Thoracic aorta (tissue), 2 donors: Measurements from ENCODE around the gene BICDL2. TPM values are rescaled to one million over a fixed set of nuclear protein-coding genes. Genes with fewer than 3 reads are reported as not detected.

Source experiments
- ATAC-seq: fragments of 150-250 bp; one replicate; pipeline ENCODE4 v1.8.0; 2017; ENCODE audit warnings: low read depth; ENCODE audit not compliant: insufficient number of reproducible peaks, low FRiP score
- DNase-seq: peaks from one replicate; pipeline ENCODE4 v3.0.0-alpha.2; 2020; ENCODE audit warnings: low spot score
- H3K27ac ChIP-seq, 2 donors: fragments of 200-600 bp; sonication (generic); 1 replicate in 1 of 2; 2 replicates in 1 of 2; pipeline ENCODE4 v1.5.1; 2016; ENCODE audit warnings: mild to moderate bottlenecking in 2 of 2, moderate library complexity in 2 of 2
- H3K27me3 ChIP-seq: fragments of 200-600 bp; sonication (generic); replicated peaks from 2 replicates; pipeline ENCODE4 v1.6.0; 2016; ENCODE audit warnings: mild to moderate bottlenecking; ENCODE audit not compliant: insufficient read depth
- H3K36me3 ChIP-seq: fragments of 200-600 bp; sonication (generic); one replicate; pipeline ENCODE4 v1.5.1; 2016
- H3K4me1 ChIP-seq, 2 donors: fragments of 200-600 bp; sonication (generic); 1 replicate in 1 of 2; 2 replicates in 1 of 2; pipeline versions ENCODE4 v1.5.1 to v1.6.0; 2016; ENCODE audit warnings: low read depth in 2 of 2, mild to moderate bottlenecking in 1 of 2; ENCODE audit not compliant: control insufficient read depth in 1 of 2
- H3K4me3 ChIP-seq: fragments of 200-600 bp; sonication (generic); 2 replicates; pipeline ENCODE4 v1.5.1; 2016; ENCODE audit warnings: mild to moderate bottlenecking
- H3K9me3 ChIP-seq: fragments of 200-600 bp; sonication (generic); 2 replicates; pipeline ENCODE4 v1.5.1; 2016
- total RNA-seq, 2 donors: library from RNA; depleted of rRNA; stranded (reverse); fragments of >200 nt; gene quantifications; one replicate each; pipeline versions ENCODE4 v1.1.0 to v1.2.3, GENCODE V29; 2016
- TF ChIP-seq, protein P1 (sequence below): fragments of 200-600 bp; sonication (generic); IDR thresholded peaks from one replicate; pipeline ENCODE4 v1.5.1; 2019; ENCODE audit warnings: antibody characterized with exemption

BICDL2 gene
- total RNA-seq, 2 donors from 2014 or later: 1.1 TPM; not detected in 1

DNA sequence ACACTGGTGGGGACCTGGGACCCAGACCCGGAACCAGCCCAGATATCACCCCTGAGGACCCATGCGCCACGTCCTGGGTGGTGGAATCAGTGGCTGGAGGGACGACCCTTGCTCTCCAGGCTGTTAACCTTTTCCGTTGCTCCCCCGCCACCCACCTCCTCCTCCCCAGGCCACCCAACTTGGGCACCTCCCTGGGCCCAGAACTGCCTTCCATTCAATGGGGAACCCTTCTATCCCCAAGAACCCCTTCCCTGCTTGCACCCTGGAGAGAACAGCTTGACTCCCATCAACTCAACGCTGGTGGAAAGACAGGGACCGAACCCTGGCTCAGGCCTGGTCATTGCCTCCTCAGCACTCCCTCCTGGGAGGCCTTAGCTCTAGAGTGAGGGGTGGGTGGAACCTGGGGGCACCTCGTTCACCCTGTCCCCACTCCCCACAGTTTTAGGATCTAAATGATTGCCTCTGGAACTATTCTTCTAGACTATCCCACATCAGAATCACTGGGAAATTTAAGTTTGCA lies 23.0 kb upstream of the BICDL2 start:
- H3K9me3 ChIP-seq: no peaks in the 10 kb centered on the region
- TF ChIP-seq, protein P1, sequence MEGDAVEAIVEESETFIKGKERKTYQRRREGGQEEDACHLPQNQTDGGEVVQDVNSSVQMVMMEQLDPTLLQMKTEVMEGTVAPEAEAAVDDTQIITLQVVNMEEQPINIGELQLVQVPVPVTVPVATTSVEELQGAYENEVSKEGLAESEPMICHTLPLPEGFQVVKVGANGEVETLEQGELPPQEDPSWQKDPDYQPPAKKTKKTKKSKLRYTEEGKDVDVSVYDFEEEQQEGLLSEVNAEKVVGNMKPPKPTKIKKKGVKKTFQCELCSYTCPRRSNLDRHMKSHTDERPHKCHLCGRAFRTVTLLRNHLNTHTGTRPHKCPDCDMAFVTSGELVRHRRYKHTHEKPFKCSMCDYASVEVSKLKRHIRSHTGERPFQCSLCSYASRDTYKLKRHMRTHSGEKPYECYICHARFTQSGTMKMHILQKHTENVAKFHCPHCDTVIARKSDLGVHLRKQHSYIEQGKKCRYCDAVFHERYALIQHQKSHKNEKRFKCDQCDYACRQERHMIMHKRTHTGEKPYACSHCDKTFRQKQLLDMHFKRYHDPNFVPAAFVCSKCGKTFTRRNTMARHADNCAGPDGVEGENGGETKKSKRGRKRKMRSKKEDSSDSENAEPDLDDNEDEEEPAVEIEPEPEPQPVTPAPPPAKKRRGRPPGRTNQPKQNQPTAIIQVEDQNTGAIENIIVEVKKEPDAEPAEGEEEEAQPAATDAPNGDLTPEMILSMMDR: no peak
- H3K27me3 ChIP-seq: no peaks in the 10 kb centered on the region
- no peak for DNase-seq
- H3K4me3 ChIP-seq: peak overlapping the region; percentile 94
- peak overlapping the region; percentile 39 to 41 for H3K27ac ChIP-seq
- peaks cover 11 to 23% of the 10 kb centered on the region in 2 donors for H3K4me1 ChIP-seq
- no peak for ATAC-seq
- H3K36me3 ChIP-seq: no peaks in the 10 kb centered on the region

DNA sequence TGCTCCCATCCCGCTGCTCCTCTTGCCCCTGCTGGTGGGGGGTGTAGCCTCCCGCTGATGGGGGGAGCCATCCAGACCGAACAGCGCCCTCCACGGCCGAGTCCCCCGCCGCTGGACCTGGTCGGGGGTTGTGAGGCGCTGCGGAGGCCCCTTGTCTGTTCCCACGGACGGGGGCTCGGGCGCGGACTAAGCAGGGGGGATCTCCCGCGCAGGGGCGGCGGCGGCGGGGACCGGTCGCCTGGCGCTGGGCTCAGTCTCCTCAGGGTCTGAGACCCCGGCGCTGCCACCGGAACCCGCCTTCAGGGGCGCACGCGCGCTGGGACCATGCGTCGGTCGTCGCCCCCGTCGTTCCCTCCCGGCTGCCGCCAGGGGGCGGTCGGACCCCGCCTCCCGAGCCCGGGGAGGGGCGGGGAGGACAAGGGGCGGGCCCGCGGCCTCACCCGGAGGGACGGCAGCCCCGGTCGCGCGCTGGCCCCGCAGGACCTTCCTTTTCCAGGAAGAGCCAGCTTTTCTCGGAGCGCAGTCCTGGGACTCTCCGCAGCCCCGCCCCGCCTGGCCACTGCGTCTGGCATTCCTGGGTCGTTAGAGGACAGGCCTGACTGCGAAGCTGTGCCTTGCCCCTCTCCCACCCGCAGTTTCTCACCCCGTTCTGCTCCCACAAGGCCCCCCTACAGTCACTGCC lies 22.4 kb upstream of the BICDL2 start:
- Histone ChIP-seq H3K27me3 (no peaks in the 10 kb centered on the region), H3K4me3 (peak overlapping the region; percentile 94), H3K36me3 (no peaks in the 10 kb centered on the region), H3K27ac (peak overlapping the region; percentile 39 to 41), H3K4me1 (peaks cover 11 to 20% of the 10 kb centered on the region in 2 donors), H3K9me3 (no peaks in the 10 kb centered on the region)
- DNase-seq: peak; percentile 54
- ATAC-seq: peak; percentile 85
- TF ChIP-seq, protein P1: peak; percentile 97

DNA sequence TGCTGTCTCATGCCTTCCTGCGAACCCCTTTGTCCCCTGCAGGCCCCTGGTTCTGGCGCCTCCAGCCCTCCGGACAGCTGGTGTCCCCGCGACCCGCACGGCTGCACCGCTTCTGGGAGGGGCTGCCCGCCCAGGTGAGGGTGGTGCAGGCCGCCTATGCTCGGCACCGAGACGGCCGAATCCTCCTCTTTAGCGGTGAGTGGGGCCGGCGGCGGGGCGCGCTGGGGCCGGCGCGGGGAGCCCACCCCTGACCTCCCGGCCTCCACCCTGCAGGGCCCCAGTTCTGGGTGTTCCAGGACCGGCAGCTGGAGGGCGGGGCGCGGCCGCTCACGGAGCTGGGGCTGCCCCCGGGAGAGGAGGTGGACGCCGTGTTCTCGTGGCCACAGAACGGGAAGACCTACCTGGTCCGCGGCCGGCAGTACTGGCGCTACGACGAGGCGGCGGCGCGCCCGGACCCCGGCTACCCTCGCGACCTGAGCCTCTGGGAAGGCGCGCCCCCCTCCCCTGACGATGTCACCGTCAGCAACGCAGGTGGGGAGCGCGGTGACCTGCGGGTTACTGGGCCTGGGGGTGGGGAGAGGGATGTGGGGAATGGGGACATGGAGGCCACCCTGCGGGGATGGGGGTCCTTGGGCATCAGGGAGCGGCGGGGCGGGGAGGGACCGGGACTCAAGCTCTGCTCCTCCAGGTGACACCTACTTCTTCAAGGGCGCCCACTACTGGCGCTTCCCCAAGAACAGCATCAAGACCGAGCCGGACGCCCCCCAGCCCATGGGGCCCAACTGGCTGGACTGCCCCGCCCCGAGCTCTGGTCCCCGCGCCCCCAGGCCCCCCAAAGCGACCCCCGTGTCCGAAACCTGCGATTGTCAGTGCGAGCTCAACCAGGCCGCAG lies 21.6 kb upstream of the BICDL2 start:
- Histone ChIP-seq H3K36me3 (no peaks in the 10 kb centered on the region), H3K4me3 (peak overlapping the region; percentile 94), H3K27ac (peak overlapping the region in 1 of 2 donors; percentile 41), H3K9me3 (no peaks in the 10 kb centered on the region), H3K27me3 (no peaks in the 10 kb centered on the region), H3K4me1 (peaks cover 11 to 20% of the 10 kb centered on the region in 2 donors)
- DNase-seq (no peak), ATAC-seq (no peak)
- TF ChIP-seq, protein P1: no peak

DNA sequence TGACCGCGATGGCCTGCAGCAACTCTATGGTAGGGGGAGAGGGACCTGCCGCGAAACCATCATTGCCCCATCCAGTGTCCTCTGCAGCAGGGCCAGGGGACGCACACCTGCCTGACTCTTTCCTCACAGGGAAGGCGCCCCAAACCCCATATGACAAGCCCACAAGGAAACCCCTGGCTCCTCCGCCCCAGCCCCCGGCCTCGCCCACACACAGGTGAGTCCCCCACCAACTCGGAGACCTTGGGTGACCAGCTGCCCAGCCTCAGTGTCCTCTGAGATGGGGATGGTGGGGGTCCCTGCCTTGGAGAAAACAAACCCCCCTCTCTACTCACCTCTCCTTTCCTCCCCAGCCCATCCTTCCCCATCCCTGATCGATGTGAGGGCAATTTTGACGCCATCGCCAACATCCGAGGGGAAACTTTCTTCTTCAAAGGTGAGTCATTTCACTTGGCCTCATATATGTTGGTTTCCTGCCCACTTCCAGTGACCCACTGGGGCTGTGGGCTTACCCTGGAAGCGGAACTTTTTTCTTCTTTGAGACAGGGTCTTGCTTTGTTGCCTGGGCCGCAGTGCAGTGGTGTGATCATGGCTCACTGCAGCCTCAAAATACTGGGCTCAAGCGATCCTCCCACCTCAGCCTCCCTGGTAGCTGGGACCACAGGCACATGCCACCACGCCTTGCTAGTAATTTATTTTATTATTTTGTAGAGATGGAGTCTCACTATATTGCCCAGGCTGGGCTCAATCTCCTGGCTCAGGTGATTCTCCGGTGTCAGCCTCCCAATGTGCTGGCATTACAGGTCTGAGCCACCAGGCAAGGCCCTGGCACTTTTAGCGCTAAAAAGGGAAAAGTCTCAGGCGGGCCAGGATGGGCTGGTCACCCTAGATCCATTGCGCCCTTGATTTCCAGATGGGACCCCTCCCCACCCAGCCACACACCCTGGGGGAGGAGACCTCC lies 20.7 kb upstream of the BICDL2 start:
- Histone ChIP-seq H3K4me3 (peak overlapping the region; percentile 94), H3K36me3 (no peaks in the 10 kb centered on the region), H3K9me3 (no peaks in the 10 kb centered on the region), H3K4me1 (peaks cover 11 to 20% of the 10 kb centered on the region in 2 donors), H3K27me3 (no peaks in the 10 kb centered on the region), H3K27ac (no peak overlapping the region)
- no peak for ATAC-seq
- DNase-seq: no peak
- TF ChIP-seq, protein P1: no peak
